ENCODE data around the gene BABAM1. TPM values are rescaled to one million over a fixed set of nuclear protein-coding genes. Genes with fewer than 3 reads are reported as not detected.

The BABAM1 gene
- polyA plus RNA-seq, 3 donors: 76.9 to 106 (median 90.3) TPM

DNA sequence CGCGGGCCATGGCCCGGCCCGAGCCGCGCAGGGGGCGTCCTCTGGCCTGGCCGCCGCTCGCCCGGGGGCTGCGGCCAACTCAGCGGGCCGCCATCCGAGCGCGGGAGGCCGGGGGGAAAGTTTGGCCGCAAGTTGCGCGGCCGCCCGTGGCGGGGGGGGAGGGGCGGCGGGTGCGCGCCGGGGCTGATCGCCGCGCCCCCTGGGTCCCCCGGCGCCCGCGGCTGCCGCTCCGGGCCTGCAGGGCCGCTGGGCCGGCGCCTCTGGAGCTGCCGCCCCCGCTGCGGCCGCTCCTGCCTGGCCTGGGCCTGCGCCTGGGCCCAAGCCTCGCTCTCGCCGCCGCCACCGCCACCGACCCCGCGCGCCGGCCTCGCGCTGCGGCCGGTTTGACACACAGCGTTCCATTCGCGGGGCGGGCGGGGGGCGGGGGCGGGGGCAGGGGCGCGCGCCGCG is 21.7 kb upstream of the BABAM1 start, which contains the start of gene NR2F6:
TSS of gene NR2F6 (minus strand) at position 385 of the 450 bp plus-strand sequence. CDS start 699 bp downstream, outside the sequence.
- peaks cover 26% of the 10 kb centered on the region for H3K4me1 Mint-ChIP-seq
- peak within 1 kb of the TSS; percentile 95 for H3K4me3 Mint-ChIP-seq
- Histone ChIP-seq H3K4me3 (replicated peaks in 1 of 3; ENCODE audit: low read depth in 2 of 3, low read length in 3 of 3) (peak within 1 kb of the TSS; percentile 61 to 86 (median 69)), H3K4me1 (ENCODE audit: control insufficient read depth in 1 of 2, insufficient read depth in 2 of 2, low read length in 2 of 2) (peaks cover 20 to 32% of the 10 kb centered on the region in 2 donors), H3K27ac (ENCODE audit: low read depth in 1 of 2, low read length in 2 of 2) (peak within 1 kb of the TSS; percentile 16 to 58), H3K9ac (ENCODE audit: insufficient read depth, low read length, poor library complexity, severe bottlenecking) (peak within 1 kb of the TSS; percentile 53), H3K4me2 (replicated peaks; ENCODE audit: extremely low read depth, low read length, poor library complexity, severe bottlenecking) (peak within 1 kb of the TSS; percentile 97), H3K9me3 (replicated peaks in 1 of 2; ENCODE audit: control insufficient read depth in 1 of 2, insufficient read depth in 1 of 2, low read length in 2 of 2) (no peaks in the 10 kb centered on the region), H3K79me2 (ENCODE audit: insufficient read depth, low read length) (peaks cover 6% of the 10 kb centered on the region), H3K27me3 (ENCODE audit: control insufficient read depth in 2 of 2, insufficient read depth in 2 of 2, low read length in 2 of 2) (peaks cover 0 to 7% of the 10 kb centered on the region in 2 donors), H4K20me1 (ENCODE audit: insufficient read depth, low read length) (peaks cover 24% of the 10 kb centered on the region), H3K36me3 (replicated peaks in 1 of 2; ENCODE audit: control insufficient read depth in 1 of 2, insufficient read depth in 2 of 2, low read length in 2 of 2) (no peaks in the 10 kb centered on the region), H2AFZ (ENCODE audit: insufficient read depth, low read depth, low read length, poor library complexity, severe bottlenecking) (peak within 1 kb of the TSS; percentile 79)
- peaks cover 0 to 6% (median 3%) of the 10 kb centered on the region in 7 donors for H3K9me3 Mint-ChIP-seq
- peak within 1 kb of the TSS; percentile 69 to 95 (median 86) for H3K27ac Mint-ChIP-seq
- under 1% methylated on average over 47 of the region's 72 CpGs for WGBS (ENCODE audit: insufficient coverage)
- intact Hi-C loops (cut with micrococcal nuclease): no loop called here
- TF ChIP-seq, protein P1, sequence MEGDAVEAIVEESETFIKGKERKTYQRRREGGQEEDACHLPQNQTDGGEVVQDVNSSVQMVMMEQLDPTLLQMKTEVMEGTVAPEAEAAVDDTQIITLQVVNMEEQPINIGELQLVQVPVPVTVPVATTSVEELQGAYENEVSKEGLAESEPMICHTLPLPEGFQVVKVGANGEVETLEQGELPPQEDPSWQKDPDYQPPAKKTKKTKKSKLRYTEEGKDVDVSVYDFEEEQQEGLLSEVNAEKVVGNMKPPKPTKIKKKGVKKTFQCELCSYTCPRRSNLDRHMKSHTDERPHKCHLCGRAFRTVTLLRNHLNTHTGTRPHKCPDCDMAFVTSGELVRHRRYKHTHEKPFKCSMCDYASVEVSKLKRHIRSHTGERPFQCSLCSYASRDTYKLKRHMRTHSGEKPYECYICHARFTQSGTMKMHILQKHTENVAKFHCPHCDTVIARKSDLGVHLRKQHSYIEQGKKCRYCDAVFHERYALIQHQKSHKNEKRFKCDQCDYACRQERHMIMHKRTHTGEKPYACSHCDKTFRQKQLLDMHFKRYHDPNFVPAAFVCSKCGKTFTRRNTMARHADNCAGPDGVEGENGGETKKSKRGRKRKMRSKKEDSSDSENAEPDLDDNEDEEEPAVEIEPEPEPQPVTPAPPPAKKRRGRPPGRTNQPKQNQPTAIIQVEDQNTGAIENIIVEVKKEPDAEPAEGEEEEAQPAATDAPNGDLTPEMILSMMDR (IDR thresholded peaks at IDR 0.05): no peak
- no peak for DNase-seq
- H3K36me3 Mint-ChIP-seq: peaks cover 0 to 1% of the 10 kb centered on the region in 2 donors
- peaks cover 11 to 21% (median 19%) of the 10 kb centered on the region in 3 donors for H3K27me3 Mint-ChIP-seq (ENCODE audit: low read depth in 3 of 3)

DNA sequence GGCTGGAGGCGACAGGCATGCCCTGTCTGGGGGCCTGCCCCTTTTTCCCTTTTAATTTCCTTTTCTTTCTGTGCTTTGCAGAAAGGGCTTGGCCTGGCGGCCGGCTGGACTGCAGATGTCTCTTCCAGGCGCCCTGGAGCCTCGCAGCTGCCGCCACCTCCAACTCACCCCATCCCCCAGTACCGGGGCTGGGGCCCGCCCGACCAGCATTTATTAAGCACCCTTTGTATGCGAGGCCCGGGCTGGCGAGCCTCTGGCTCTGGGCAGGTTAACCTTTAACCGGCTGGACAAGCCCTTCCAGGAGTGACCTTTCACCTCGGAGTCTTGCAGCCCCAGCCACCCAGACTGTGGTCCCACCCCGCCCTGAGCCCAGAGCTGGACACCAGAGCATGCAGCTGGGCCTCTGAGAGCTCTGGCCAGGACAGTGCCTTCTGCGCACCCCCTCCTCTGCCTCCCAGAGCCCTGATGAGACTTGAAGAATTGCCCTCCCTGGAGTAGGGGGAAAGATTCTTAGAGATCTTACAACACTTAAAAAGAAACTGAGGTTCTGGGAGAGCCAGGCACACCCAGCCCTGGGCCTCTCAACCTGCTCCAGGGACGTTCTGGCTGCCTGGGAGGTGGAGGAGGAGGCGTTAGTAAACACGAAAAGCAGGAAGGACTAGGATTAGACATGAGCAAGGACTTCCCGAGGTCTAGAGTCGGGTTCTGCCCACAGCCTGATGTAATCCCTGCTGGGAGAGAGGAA is 20.4 kb upstream of the BABAM1 start:
- DNase-seq: no peak
- peak overlapping the region; percentile 79 for H2AFZ ChIP-seq (ENCODE audit: insufficient read depth, low read depth, low read length, poor library complexity, severe bottlenecking)
- H3K9me3 ChIP-seq (replicated peaks in 1 of 2; ENCODE audit: control insufficient read depth in 1 of 2, insufficient read depth in 1 of 2, low read length in 2 of 2): no peaks in the 10 kb centered on the region
- H3K27ac ChIP-seq (ENCODE audit: low read depth in 1 of 2, low read length in 2 of 2): peak overlapping the region in 1 of 2 donors; percentile 58
- Mint-ChIP-seq H3K36me3 (no peaks in the 10 kb centered on the region), H3K9me3 (peaks cover 0 to 6% (median 2%) of the 10 kb centered on the region in 7 donors), H3K27me3 (ENCODE audit: low read depth in 3 of 3) (peaks cover 11 to 22% (median 21%) of the 10 kb centered on the region in 3 donors), H3K27ac (peak overlapping the region in 1 of 7 donors; percentile 31), H3K4me3 (peak overlapping the region; percentile 95), H3K4me1 (peaks cover 26% of the 10 kb centered on the region)
- peaks cover 0 to 7% of the 10 kb centered on the region in 2 donors for H3K27me3 ChIP-seq (ENCODE audit: control insufficient read depth in 2 of 2, insufficient read depth in 2 of 2, low read length in 2 of 2)
- no peaks in the 10 kb centered on the region for H3K36me3 ChIP-seq (replicated peaks in 1 of 2; ENCODE audit: control insufficient read depth in 1 of 2, insufficient read depth in 2 of 2, low read length in 2 of 2)
- H3K4me3 ChIP-seq (replicated peaks in 1 of 3; ENCODE audit: low read depth in 2 of 3, low read length in 3 of 3): peak overlapping the region; percentile 61 to 86 (median 69)
- peak overlapping the region; percentile 97 for H3K4me2 ChIP-seq (replicated peaks; ENCODE audit: extremely low read depth, low read length, poor library complexity, severe bottlenecking)
- H3K4me1 ChIP-seq (ENCODE audit: control insufficient read depth in 1 of 2, insufficient read depth in 2 of 2, low read length in 2 of 2): peaks cover 20 to 32% of the 10 kb centered on the region in 2 donors
- H3K79me2 ChIP-seq (ENCODE audit: insufficient read depth, low read length): peaks cover 6% of the 10 kb centered on the region
- TF ChIP-seq, protein P1 (IDR thresholded peaks at IDR 0.05): no peak
- peak overlapping the region; percentile 53 for H3K9ac ChIP-seq (ENCODE audit: insufficient read depth, low read length, poor library complexity, severe bottlenecking)
- intact Hi-C loops (cut with micrococcal nuclease): no loop called here
- H4K20me1 ChIP-seq (ENCODE audit: insufficient read depth, low read length): peaks cover 18% of the 10 kb centered on the region
- WGBS (ENCODE audit: insufficient coverage): 12% methylated on average over 19 of the region's 21 CpGs
